GM23338 (cell line): ENCODE measurements around the gene NEK10. TPM values are rescaled to one million over a fixed set of nuclear protein-coding genes. Genes with fewer than 3 reads are reported as not detected.
A peak's percentile ranks its signal among the peaks of the same experiment; 100 is the strongest.

Experiments
- ATAC-seq: fragments of 200-7000 bp; cut with Tn5 transposase; 3 replicates; pipeline ENCODE4 v1.9.1; 2020
- DNase-seq: peaks from one replicate; pipeline ENCODE4 v3.0.0-alpha.2; 2015; ENCODE audit warnings: low spot score
- H2AFZ ChIP-seq: fragments of 200-600 bp; sonication (generic); 2 replicates; pipeline ENCODE4 v1.8.0; 2016; ENCODE audit warnings: antibody characterized with exemption, mild to moderate bottlenecking, moderate library complexity
- H3F3A ChIP-seq: fragments of 200-600 bp; sonication (generic); replicated peaks from 2 replicates; pipeline ENCODE4 v1.8.0; 2017; ENCODE audit warnings: antibody characterized with exemption, mixed run types, low read depth
- H3K27ac ChIP-seq: fragments of 200-600 bp; sonication (generic); 2 replicates; pipeline ENCODE4 v1.6.1; 2016; ENCODE audit warnings: low read depth
- H3K27me3 ChIP-seq: fragments of 200-600 bp; sonication (generic); 2 replicates; pipeline ENCODE4 v1.8.0; 2016; ENCODE audit warnings: mild to moderate bottlenecking, mixed run types, moderate library complexity; ENCODE audit not compliant: insufficient read depth
- H3K36me3 ChIP-seq: fragments of 200-600 bp; sonication (generic); 2 replicates; pipeline ENCODE4 v1.8.0; 2016; ENCODE audit warnings: mild to moderate bottlenecking; ENCODE audit not compliant: insufficient read depth
- H3K4me1 ChIP-seq: fragments of 200-600 bp; sonication (generic); 2 replicates; pipeline ENCODE4 v1.8.0; 2016; ENCODE audit warnings: mild to moderate bottlenecking, moderate library complexity; ENCODE audit not compliant: insufficient read depth
- H3K4me2 ChIP-seq: fragments of 200-600 bp; sonication (generic); 2 replicates; pipeline ENCODE4 v1.7.1; 2017; ENCODE audit warnings: mixed run types
- H3K4me3 ChIP-seq: fragments of 200-600 bp; sonication (generic); 2 replicates; pipeline ENCODE4 v1.6.1; 2016; ENCODE audit warnings: mixed run types
- H3K79me2 ChIP-seq: fragments of 200-600 bp; sonication (generic); replicated peaks from 2 replicates; pipeline ENCODE4 v1.8.0; 2017; ENCODE audit warnings: mild to moderate bottlenecking; ENCODE audit not compliant: insufficient read depth
- H3K9me2 ChIP-seq: fragments of 200-600 bp; sonication (generic); 2 replicates; pipeline ENCODE4 v1.8.0; 2017; ENCODE audit not compliant: insufficient read depth
- H4K20me1 ChIP-seq: fragments of 200-600 bp; sonication (generic); replicated peaks from 2 replicates; pipeline ENCODE4 v1.8.0; 2017; ENCODE audit warnings: mild to moderate bottlenecking; ENCODE audit not compliant: insufficient read depth
- H3K27ac Mint-ChIP-seq: 2 replicates; pipeline ENCODE4 v1.8.0; 2020; ENCODE audit warnings: inconsistent platforms, mild to moderate bottlenecking, moderate library complexity, mixed read lengths
- H3K27me3 Mint-ChIP-seq: 3 replicates; pipeline ENCODE4 v1.8.0; 2022; ENCODE audit warnings: low read depth, mild to moderate bottlenecking, moderate library complexity, mixed read lengths, inconsistent platforms; ENCODE audit not compliant: insufficient read depth, poor library complexity
- H3K36me3 Mint-ChIP-seq: 3 replicates; pipeline ENCODE4 v1.8.0; 2021; ENCODE audit warnings: low read depth, mild to moderate bottlenecking, inconsistent platforms, moderate library complexity, mixed read lengths
- H3K4me1 Mint-ChIP-seq: 3 replicates; pipeline ENCODE4 v1.8.0; 2020; ENCODE audit warnings: mild to moderate bottlenecking, inconsistent platforms, mixed read lengths
- H3K4me3 Mint-ChIP-seq: 3 replicates; pipeline ENCODE4 v1.8.0; 2021; ENCODE audit warnings: moderate library complexity, mild to moderate bottlenecking, inconsistent platforms, mixed read lengths
- H3K9me3 Mint-ChIP-seq: 3 replicates; pipeline ENCODE4 v1.8.0; 2020; ENCODE audit warnings: moderate library complexity, mild to moderate bottlenecking, inconsistent platforms, mixed read lengths
- CREB1 ChIP-seq: fragments of 250-450 bp; sonication (Bioruptor Pico); IDR thresholded peaks from 2 replicates; pipeline ENCODE4 v1.5.0; 2020; ENCODE audit warnings: low read depth, mild to moderate bottlenecking, moderate library complexity
- EZH2 ChIP-seq: fragments of 200-600 bp; sonication (generic); IDR thresholded peaks from one replicate; pipeline ENCODE4 v1.8.0; 2017; ENCODE audit warnings: antibody characterized with exemption, mild to moderate bottlenecking, low read depth; ENCODE audit not compliant: unreplicated experiment
- EZH2phosphoT487 ChIP-seq: fragments of 200-600 bp; sonication (generic); IDR thresholded peaks from one replicate; pipeline ENCODE4 v1.8.1; 2018; ENCODE audit warnings: antibody characterized with exemption; ENCODE audit not compliant: unreplicated experiment
- JUNB ChIP-seq: IDR thresholded peaks from one replicate; pipeline ENCODE4 v1.6.1; 2016; ENCODE audit warnings: antibody characterized with exemption; ENCODE audit not compliant: unreplicated experiment
- NANOG ChIP-seq: IDR thresholded peaks from 2 replicates; pipeline ENCODE4 v1.6.1; 2016; ENCODE audit warnings: antibody characterized with exemption, borderline replicate concordance
- POLR2AphosphoS5 ChIP-seq: IDR thresholded peaks from 2 replicates; pipeline ENCODE4 v1.6.1; 2016; ENCODE audit warnings: antibody characterized with exemption, low read depth
- STAT1 ChIP-seq: IDR thresholded peaks from one replicate; pipeline ENCODE4 v1.6.1; 2016; ENCODE audit warnings: antibody characterized with exemption; ENCODE audit not compliant: unreplicated experiment
- ZNF114 ChIP-seq: fragments of 250-450 bp; sonication (Bioruptor Pico); IDR thresholded peaks from 2 replicates; pipeline ENCODE4 v1.5.0; 2020; ENCODE audit warnings: mild to moderate bottlenecking, moderate library complexity
- ZNF331 ChIP-seq: fragments of 250-450 bp; sonication (Bioruptor Pico); IDR thresholded peaks from 2 replicates; pipeline ENCODE4 v1.5.0; 2020; ENCODE audit warnings: low read depth, mild to moderate bottlenecking, moderate library complexity
- polyA plus RNA-seq: library from polyadenylated mRNA; unstranded; fragments of >200 nt; fragmentation: Nextera tagmentation; extraction: Ambion mirVana; gene quantifications from 2 replicates; pipeline ENCODE4 v1.2.1, GENCODE V29; 2016
- total RNA-seq: library from RNA; depleted of rRNA; stranded (reverse); fragments of >200 nt; shearing (Covaris generic); gene quantifications from 2 replicates; pipeline ENCODE4 v1.2.3, GENCODE V29; 2014
- TF ChIP-seq, protein P1 (sequence below), 2 experiments: fragments of 200-600 bp in 1 of 2; sonication (generic) in 1 of 2; conservative IDR thresholded peaks; 2 replicates each; pipeline versions ENCODE4 v1.5.1 to v1.6.1; 2016 to 2017; ENCODE audit warnings: antibody characterized with exemption in 2 of 2, low read depth in 2 of 2, mild to moderate bottlenecking in 2 of 2, moderate library complexity in 1 of 2

Gene NEK10
- total and polyA plus RNA-seq, 2 experiments from 2014 or later, result 0.55 to 2.0 TPM

DNA sequence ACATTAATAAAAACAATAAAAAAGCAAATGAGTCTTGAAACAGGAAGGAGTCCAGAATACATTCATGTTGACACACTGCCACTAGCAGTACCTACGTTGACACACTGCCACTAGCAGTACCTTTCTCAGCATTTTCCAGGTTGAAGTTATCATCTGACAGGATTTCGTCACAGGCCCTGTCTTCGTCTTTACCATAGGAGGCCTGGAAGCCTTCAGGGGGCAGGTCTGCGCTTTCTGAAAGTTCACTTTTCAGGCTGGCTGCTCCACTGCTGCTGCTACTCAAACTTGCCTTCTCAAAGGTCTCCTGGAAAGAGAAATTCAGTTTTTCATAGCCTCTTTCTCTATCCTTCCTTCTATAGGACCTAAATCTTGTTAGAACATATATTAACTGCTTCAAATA is 194.7 kb downstream of the NEK10 start:
- H3K27me3 ChIP-seq, result no peaks in the 10 kb centered on the region
- no peak overlapping the region for H2AFZ ChIP-seq
- Mint-ChIP-seq H3K4me3 (no peak overlapping the region), H3K27me3 (no peaks in the 10 kb centered on the region), H3K27ac (no peak overlapping the region), H3K9me3 (no peaks in the 10 kb centered on the region), H3K4me1 (no peaks in the 10 kb centered on the region), H3K36me3 (no peaks in the 10 kb centered on the region)
- ATAC-seq (peak; percentile 45; the same call in 2 of the 3 replicates), DNase-seq (peak; percentile 37)
- no peak overlapping the region for H3K4me3 ChIP-seq
- H3K4me2 ChIP-seq, result no peak overlapping the region
- TF ChIP-seq, protein P1, sequence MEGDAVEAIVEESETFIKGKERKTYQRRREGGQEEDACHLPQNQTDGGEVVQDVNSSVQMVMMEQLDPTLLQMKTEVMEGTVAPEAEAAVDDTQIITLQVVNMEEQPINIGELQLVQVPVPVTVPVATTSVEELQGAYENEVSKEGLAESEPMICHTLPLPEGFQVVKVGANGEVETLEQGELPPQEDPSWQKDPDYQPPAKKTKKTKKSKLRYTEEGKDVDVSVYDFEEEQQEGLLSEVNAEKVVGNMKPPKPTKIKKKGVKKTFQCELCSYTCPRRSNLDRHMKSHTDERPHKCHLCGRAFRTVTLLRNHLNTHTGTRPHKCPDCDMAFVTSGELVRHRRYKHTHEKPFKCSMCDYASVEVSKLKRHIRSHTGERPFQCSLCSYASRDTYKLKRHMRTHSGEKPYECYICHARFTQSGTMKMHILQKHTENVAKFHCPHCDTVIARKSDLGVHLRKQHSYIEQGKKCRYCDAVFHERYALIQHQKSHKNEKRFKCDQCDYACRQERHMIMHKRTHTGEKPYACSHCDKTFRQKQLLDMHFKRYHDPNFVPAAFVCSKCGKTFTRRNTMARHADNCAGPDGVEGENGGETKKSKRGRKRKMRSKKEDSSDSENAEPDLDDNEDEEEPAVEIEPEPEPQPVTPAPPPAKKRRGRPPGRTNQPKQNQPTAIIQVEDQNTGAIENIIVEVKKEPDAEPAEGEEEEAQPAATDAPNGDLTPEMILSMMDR (conservative IDR thresholded peaks at IDR 0.05; ENCODE audit: low read depth in 2 of 2), result peak; percentile 28 to 55; a peak in 2 of 4 replicates
- TF ChIP-seq ZNF114 (CRISPR knock-in tag), result no peak
- no peaks in the 10 kb centered on the region for H3K9me2 ChIP-seq
- no peak overlapping the region for H3K27ac ChIP-seq
- H3K4me1 ChIP-seq, result no peaks in the 10 kb centered on the region
- H3F3A ChIP-seq, result no peaks in the 10 kb centered on the region
- H4K20me1 ChIP-seq, result no peaks in the 10 kb centered on the region
- no peaks in the 10 kb centered on the region for H3K36me3 ChIP-seq
- H3K79me2 ChIP-seq, result no peaks in the 10 kb centered on the region

DNA sequence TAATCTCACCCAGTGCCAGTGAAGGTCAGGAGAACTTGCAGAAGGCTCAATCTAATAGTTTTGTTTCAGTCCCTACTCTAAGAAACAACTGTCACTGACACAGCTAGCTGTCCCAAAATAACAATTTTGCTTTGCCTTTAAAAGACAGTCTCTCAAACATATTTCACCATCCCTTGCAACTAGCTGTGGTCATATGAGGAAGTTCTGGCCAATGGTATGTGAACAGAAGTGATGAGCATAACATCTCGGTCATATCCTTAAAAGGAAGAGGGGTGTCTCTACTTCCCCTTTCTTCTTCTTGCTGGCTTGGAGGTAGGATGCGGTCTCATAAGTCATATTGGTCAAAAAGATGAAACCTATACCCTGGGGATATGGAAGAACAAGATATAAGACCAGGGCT is 198.1 kb downstream of the NEK10 start:
- Histone ChIP-seq H3K27ac (no peak overlapping the region), H3K4me2 (no peak overlapping the region), H3F3A (no peaks in the 10 kb centered on the region), H3K4me3 (no peak overlapping the region), H4K20me1 (no peaks in the 10 kb centered on the region), H2AFZ (no peak overlapping the region), H3K9me2 (no peaks in the 10 kb centered on the region), H3K36me3 (no peaks in the 10 kb centered on the region), H3K79me2 (no peaks in the 10 kb centered on the region), H3K4me1 (no peaks in the 10 kb centered on the region), H3K27me3 (no peaks in the 10 kb centered on the region)
- DNase-seq (no peak), ATAC-seq (no peak)
- Mint-ChIP-seq H3K9me3 (no peaks in the 10 kb centered on the region), H3K4me3 (no peak overlapping the region), H3K27ac (no peak overlapping the region), H3K36me3 (no peaks in the 10 kb centered on the region), H3K4me1 (no peaks in the 10 kb centered on the region), H3K27me3 (no peaks in the 10 kb centered on the region)
- TF ChIP-seq, protein P1 (conservative IDR thresholded peaks at IDR 0.05; ENCODE audit: low read depth in 2 of 2), result no peak
- no peak for TF ChIP-seq EZH2phosphoT487
- no peak for TF ChIP-seq JUNB

DNA sequence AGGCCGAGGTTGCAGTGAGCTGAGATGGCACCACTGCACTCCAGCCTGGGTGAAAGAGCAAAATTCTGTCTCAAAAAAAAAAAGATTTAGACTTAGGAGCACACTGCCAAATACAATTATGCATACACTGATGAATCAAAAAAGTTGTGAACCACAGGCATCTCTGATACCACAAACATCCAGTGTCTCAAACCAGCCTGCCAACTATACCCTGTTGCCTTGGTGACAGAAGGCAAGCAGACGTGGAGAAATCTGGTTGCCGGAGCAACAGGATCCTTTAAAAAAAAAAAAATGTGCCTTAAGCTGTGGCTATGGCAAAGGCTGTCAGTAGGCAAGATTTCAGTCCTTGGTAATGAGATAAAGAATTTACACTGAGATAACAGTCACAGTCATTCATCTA is 202.3 kb downstream of the NEK10 start:
- Histone ChIP-seq H3K27me3 (no peaks in the 10 kb centered on the region), H4K20me1 (no peaks in the 10 kb centered on the region), H3K27ac (no peak overlapping the region), H3K79me2 (no peaks in the 10 kb centered on the region), H2AFZ (no peak overlapping the region), H3K4me3 (no peak overlapping the region), H3K4me2 (no peak overlapping the region), H3K4me1 (no peaks in the 10 kb centered on the region), H3K9me2 (no peaks in the 10 kb centered on the region), H3F3A (no peaks in the 10 kb centered on the region), H3K36me3 (no peaks in the 10 kb centered on the region)
- H3K36me3 Mint-ChIP-seq, result no peaks in the 10 kb centered on the region
- H3K4me1 Mint-ChIP-seq, result no peaks in the 10 kb centered on the region
- peak; percentile 5 for DNase-seq
- H3K27ac Mint-ChIP-seq, result no peak overlapping the region
- H3K4me3 Mint-ChIP-seq, result no peak overlapping the region
- no peak for ATAC-seq
- H3K9me3 Mint-ChIP-seq, result no peaks in the 10 kb centered on the region
- H3K27me3 Mint-ChIP-seq, result no peaks in the 10 kb centered on the region
- TF ChIP-seq STAT1 (no peak), CREB1 (CRISPR knock-in tag) (no peak), EZH2 (no peak), EZH2phosphoT487 (no peak), ZNF331 (CRISPR knock-in tag) (no peak), NANOG (no peak), POLR2AphosphoS5 (no peak)
